ENCODE measurements around the gene TBPL1. TPM values are rescaled to one million over a fixed set of nuclear protein-coding genes. Genes with fewer than 3 reads are reported as not detected.

TBPL1 gene
- total and polyA plus RNA-seq, 11 donors, result 9.9 to 20.3 (median 16.0) TPM

DNA sequence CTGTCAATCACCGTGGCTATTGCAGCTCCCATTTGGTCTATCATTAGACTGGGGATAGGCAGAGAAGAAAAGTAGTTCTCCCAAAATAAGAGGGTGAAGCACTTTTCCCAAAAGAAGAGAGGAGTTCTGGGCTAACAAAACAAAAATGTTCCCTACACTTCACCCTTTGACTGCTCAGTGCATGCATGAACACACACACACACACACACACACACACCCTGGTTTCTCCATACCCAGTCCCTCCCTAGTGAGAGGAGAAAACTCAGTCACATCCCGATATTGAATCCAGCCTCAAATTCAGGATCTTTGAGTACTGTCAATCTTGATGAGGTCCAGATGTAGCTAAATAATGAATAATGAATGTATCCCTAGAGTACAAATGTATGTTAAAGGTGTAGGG is 4.6 kb upstream of the TBPL1 start:
- TF ChIP-seq, protein P1, sequence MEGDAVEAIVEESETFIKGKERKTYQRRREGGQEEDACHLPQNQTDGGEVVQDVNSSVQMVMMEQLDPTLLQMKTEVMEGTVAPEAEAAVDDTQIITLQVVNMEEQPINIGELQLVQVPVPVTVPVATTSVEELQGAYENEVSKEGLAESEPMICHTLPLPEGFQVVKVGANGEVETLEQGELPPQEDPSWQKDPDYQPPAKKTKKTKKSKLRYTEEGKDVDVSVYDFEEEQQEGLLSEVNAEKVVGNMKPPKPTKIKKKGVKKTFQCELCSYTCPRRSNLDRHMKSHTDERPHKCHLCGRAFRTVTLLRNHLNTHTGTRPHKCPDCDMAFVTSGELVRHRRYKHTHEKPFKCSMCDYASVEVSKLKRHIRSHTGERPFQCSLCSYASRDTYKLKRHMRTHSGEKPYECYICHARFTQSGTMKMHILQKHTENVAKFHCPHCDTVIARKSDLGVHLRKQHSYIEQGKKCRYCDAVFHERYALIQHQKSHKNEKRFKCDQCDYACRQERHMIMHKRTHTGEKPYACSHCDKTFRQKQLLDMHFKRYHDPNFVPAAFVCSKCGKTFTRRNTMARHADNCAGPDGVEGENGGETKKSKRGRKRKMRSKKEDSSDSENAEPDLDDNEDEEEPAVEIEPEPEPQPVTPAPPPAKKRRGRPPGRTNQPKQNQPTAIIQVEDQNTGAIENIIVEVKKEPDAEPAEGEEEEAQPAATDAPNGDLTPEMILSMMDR (IDR thresholded peaks at IDR 0.05), result no peak
- TF ChIP-seq POLR2A (IDR thresholded peaks at IDR 0.05), result no peak
- intact Hi-C loops (cut with DNase I), result no loop called here
- H3K36me3 ChIP-seq, result no peaks in the 10 kb centered on the region
- no peak overlapping the region for H3K4me3 ChIP-seq
- ATAC-seq (no peak), DNase-seq (no peak)
- H3K9me3 ChIP-seq, result no peaks in the 10 kb centered on the region
- H3K27ac ChIP-seq, result no peak overlapping the region
- no peaks in the 10 kb centered on the region for H3K27me3 ChIP-seq
- 86 to 96% (median 92%) methylated on average over 1 to 2 of the region's 2 CpGs for WGBS, 4 donors
- H3K4me1 ChIP-seq, result peaks cover 0 to 10% (median 6%) of the 10 kb centered on the region in 12 donors

DNA sequence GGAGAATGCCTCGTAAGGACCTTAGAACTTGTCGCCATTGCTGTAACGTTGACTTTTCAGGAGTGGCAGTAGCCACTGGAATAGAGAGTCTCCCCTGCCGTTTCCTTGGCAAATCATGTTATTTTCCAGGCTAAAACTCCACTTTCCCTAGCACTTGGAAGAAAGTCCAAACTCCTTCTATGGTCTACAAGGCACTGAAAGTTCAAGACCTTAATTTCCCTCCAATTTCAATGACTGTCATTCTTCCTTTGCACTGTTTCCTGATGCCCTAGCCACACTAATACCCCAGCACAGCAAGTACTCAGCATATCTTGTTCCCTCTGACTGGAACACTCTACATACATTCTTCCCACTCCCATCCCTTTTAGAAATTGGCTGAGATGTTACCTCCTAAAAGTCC is 1.8 kb upstream of the TBPL1 start:
- peak overlapping the region in 10 of 12 donors; percentile 66 to 98 (median 86) for H3K4me3 ChIP-seq
- H3K36me3 ChIP-seq, result no peaks in the 10 kb centered on the region
- H3K27me3 ChIP-seq, result no peaks in the 10 kb centered on the region
- WGBS, 4 donors, result 80 to 85% (median 82%) methylated on average over 4 of the region's 4 CpGs
- no peaks in the 10 kb centered on the region for H3K9me3 ChIP-seq
- no peak for TF ChIP-seq POLR2A (IDR thresholded peaks at IDR 0.05)
- TF ChIP-seq, protein P1 (IDR thresholded peaks at IDR 0.05), result no peak
- peak overlapping the region; percentile 88 to 98 (median 96) for H3K27ac ChIP-seq
- peaks cover 0 to 33% (median 24%) of the 10 kb centered on the region in 12 donors for H3K4me1 ChIP-seq
- peak in 2 of 4 donors; percentile 45 to 50 for ATAC-seq
- intact Hi-C loops (cut with DNase I), result no loop called here
- no peak for DNase-seq

GRCh38 chr6:133951881-133952814 is 876 bp upstream of the TBPL1 start:
- DNase-seq (peak; percentile 65 to 82 (median 76)), ATAC-seq (peak; percentile 50 to 66 (median 62))
- peak overlapping the region; percentile 66 to 98 (median 84) for H3K4me3 ChIP-seq
- no peaks in the 10 kb centered on the region for H3K36me3 ChIP-seq
- peaks cover 0 to 34% (median 24%) of the 10 kb centered on the region in 12 donors for H3K4me1 ChIP-seq
- no peaks in the 10 kb centered on the region for H3K27me3 ChIP-seq
- 0 to 1% (median 0%) methylated on average over 28 to 65 of the region's 65 CpGs for WGBS, 4 donors
- H3K27ac ChIP-seq, result peak overlapping the region; percentile 88 to 98 (median 96)
- TF ChIP-seq, protein P1 (IDR thresholded peaks at IDR 0.05), result peak in 9 of 12 donors; percentile 20 to 65 (median 47)
- TF ChIP-seq POLR2A (IDR thresholded peaks at IDR 0.05), result peak in 1 of 2 donors; percentile 23
- intact Hi-C loops (cut with DNase I), result no loop called here
- H3K9me3 ChIP-seq, result no peaks in the 10 kb centered on the region
